ENCODE measurements around the gene RNPS1.
"Not testable (repeated sequence)": the region's sequence is repeated elsewhere in the genome, so short reads cannot be mapped to it uniquely, and the experiment has no call there.

GRCh38 chr16:2266887-2267286, 1.0 kb downstream of the RNPS1 start:
- TF ChIP-seq CTCF, POLR2A (IDR thresholded peaks at IDR 0.05): not testable (repeated sequence)
